T-cell (primary cell): Measurements from ENCODE around the gene CES5A. TPM values are rescaled to one million over a fixed set of nuclear protein-coding genes. Genes with fewer than 3 reads are reported as not detected.
"Not testable (repeated sequence)": the region's sequence is repeated elsewhere in the genome, so short reads cannot be mapped to it uniquely, and the experiment has no call there.

Source experiments
- ATAC-seq, 4 experiments: fragments of 200-7000 bp in 3 of 4; fragments of 150-1000 bp in 1 of 4; cut with Tn5 transposase; replicated peaks in 1 of 4; 1 replicate in 3 of 4; 2 replicates in 1 of 4; pipeline ENCODE4 v1.10.0; 2021; ENCODE audit warnings: moderate library complexity in 3 of 4, mild to moderate bottlenecking in 2 of 4, moderate number of reproducible peaks in 1 of 4
- CTCF ChIA-PET, 2 donors: fragments of 300-600 bp; sonication (Branson Sonifier 250); formaldehyde crosslinking; loops; one replicate each; lab custom pipeline; 2022; ENCODE audit warnings: antibody characterized with exemption in 2 of 2; lab: Charles Lee
- POLR2A ChIA-PET, 2 donors: fragments of 300-600 bp; sonication (Branson Sonifier 250); formaldehyde crosslinking; loops; one replicate each; lab custom pipeline; 2022; ENCODE audit warnings: antibody characterized with exemption in 2 of 2; lab: Charles Lee
- DNase-seq, 35 experiments: peaks; one replicate each; pipeline versions ENCODE4 v3.0.0 to v3.0.0-alpha.2; 2013 to 2023
- H3K27ac ChIP-seq: one replicate; pipeline ENCODE4 v1.5.1; 2013; ENCODE audit warnings: low read length
- H3K27me3 ChIP-seq, 2 experiments: replicated peaks in 1 of 2; 1 replicate in 1 of 2; 2 replicates in 1 of 2; pipeline versions ENCODE4 v1.6.1 to v1.7.0; 2013; ENCODE audit warnings: low read length in 1 of 2, mixed read lengths in 1 of 2; ENCODE audit not compliant: control insufficient read depth in 2 of 2, insufficient read depth in 2 of 2; ENCODE audit errors: extremely low read depth in 1 of 2
- H3K36me3 ChIP-seq, 2 donors: 1 replicate in 1 of 2; 2 replicates in 1 of 2; pipeline versions ENCODE4 v1.6.1 to v1.7.0; 2013; ENCODE audit warnings: low read length in 1 of 2; ENCODE audit not compliant: control insufficient read depth in 2 of 2, insufficient read depth in 1 of 2; ENCODE audit errors: extremely low read depth in 1 of 2
- H3K4me1 ChIP-seq, 2 experiments: 1 replicate in 1 of 2; 2 replicates in 1 of 2; pipeline versions ENCODE4 v1.6.1 to v1.7.0; 2013; ENCODE audit warnings: low read length in 2 of 2, mixed read lengths in 1 of 2; ENCODE audit not compliant: insufficient read depth in 2 of 2, control insufficient read depth in 1 of 2; ENCODE audit errors: extremely low read depth in 1 of 2
- H3K4me3 ChIP-seq, 2 donors: 1 replicate in 1 of 2; 2 replicates in 1 of 2; pipeline versions ENCODE4 v1.5.1 to v1.7.0; 2013; ENCODE audit warnings: mild to moderate bottlenecking in 2 of 2, low read length in 1 of 2, moderate library complexity in 1 of 2; ENCODE audit not compliant: control insufficient read depth in 1 of 2; ENCODE audit errors: extremely low read depth in 1 of 2
- H3K9me3 ChIP-seq: 2 replicates; pipeline ENCODE4 v1.7.0; 2013
- H3K27ac Mint-ChIP-seq, 2 donors: one replicate each; pipeline ENCODE4 v1.8.0; 2020 to 2021; ENCODE audit warnings: mild to moderate bottlenecking in 2 of 2, mixed read lengths in 2 of 2
- H3K27me3 Mint-ChIP-seq, 2 donors: one replicate each; pipeline ENCODE4 v1.8.0; 2021 to 2022; ENCODE audit warnings: mixed read lengths in 2 of 2
- H3K36me3 Mint-ChIP-seq: one replicate; pipeline ENCODE4 v1.8.0; 2021; ENCODE audit warnings: mixed read lengths
- H3K4me1 Mint-ChIP-seq, 3 donors: one replicate each; pipeline ENCODE4 v1.8.0; 2020 to 2022; ENCODE audit warnings: mixed read lengths in 3 of 3, mild to moderate bottlenecking in 1 of 3
- H3K4me3 Mint-ChIP-seq, 3 donors: one replicate each; pipeline ENCODE4 v1.8.0; 2020 to 2022; ENCODE audit warnings: mild to moderate bottlenecking in 3 of 3, mixed read lengths in 3 of 3, moderate library complexity in 3 of 3
- H3K9me3 Mint-ChIP-seq, 3 donors: one replicate each; pipeline ENCODE4 v1.8.0; 2020 to 2022; ENCODE audit warnings: mixed read lengths in 3 of 3
- WGBS: methylation state at CpG from one replicate; pipeline ENCODE4 v1.1.5; 2013; ENCODE audit warnings: missing lambda C conversion rate; ENCODE audit not compliant: insufficient coverage; 5-methylcytosine and 5-hydroxymethylcytosine counted together
- total RNA-seq, 35 experiments: library from RNA in 6 of 35; stranded (reverse) in 6 of 35; fragments of 120-200 nt in 1 of 35; gene quantifications; one replicate each; pipeline versions ENCODE4 v1.2.1 to v1.2.4 and lab custom pipeline; 2013 to 2026

CES5A gene
- total RNA-seq, 5 donors from 2014 or later (not counting 1 experiment from before 2014, with no cell fraction given), result not detected

DNA sequence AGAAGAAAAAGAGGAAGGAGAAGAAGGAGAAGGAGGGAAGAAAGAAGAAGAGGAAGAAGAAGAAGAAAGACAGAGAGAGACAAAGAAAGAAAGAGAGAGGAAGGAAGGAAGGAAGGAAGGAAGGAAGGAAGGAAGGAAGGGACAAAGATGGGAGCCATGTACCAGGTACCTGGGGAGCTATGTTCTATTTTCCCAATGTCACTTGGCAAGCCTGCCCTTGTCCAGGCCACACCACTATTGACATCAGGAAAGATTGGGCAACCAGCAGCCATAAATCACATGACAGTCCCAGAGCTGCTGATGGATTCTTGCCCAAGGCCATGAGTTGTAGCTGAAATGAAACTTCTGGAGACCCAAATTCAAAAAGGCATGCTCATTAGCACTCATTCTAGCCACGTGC, 39.6 kb downstream of the CES5A start:
- Mint-ChIP-seq H3K27ac (no peak overlapping the region), H3K27me3 (peaks cover 0 to 10% of the 10 kb centered on the region in 2 donors), H3K4me1 (peaks cover 0 to 3% (median 0%) of the 10 kb centered on the region in 3 donors), H3K36me3 (no peaks in the 10 kb centered on the region), H3K9me3 (no peaks in the 10 kb centered on the region), H3K4me3 (no peak overlapping the region)
- Histone ChIP-seq H3K9me3 (no peaks in the 10 kb centered on the region), H3K4me3 (no peak overlapping the region), H3K4me1 (no peaks in the 10 kb centered on the region), H3K27me3 (peaks cover 0 to 3% of the 10 kb centered on the region in 2 experiments), H3K36me3 (no peaks in the 10 kb centered on the region), H3K27ac (no peak overlapping the region)
- DNase-seq (no peak), ATAC-seq (no peak)
- CTCF ChIA-PET, result no interaction called here
- POLR2A ChIA-PET, result no interaction called here
- WGBS, result no CpG with 5 or more reads among the region's 1 CpG

DNA sequence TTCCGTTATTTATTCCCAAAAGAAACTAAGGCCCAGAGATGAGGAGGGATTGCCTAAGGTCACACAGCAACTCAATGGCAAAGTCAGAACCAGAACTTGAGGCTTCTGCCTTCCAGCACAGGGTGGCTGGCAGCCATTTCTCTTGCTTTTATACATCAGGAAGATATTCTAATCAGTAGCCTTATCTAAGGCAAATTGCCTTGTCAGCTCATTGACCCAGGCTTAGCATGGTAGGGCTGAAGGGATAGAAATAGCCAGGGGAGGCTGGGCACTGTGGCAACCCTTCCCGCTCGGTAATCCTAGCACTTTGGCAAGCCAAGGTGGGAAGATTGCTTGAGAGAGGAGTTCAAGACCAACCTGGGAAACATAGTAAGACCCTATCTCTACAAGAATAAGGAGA, 40.0 kb downstream of the CES5A start:
- H3K36me3 ChIP-seq, ATAC-seq, H3K27ac Mint-ChIP-seq, H3K27ac ChIP-seq, CTCF ChIA-PET, H3K27me3 Mint-ChIP-seq, H3K27me3 ChIP-seq, H3K36me3 Mint-ChIP-seq, H3K4me1 ChIP-seq, POLR2A ChIA-PET, H3K4me3 ChIP-seq, DNase-seq, H3K9me3 ChIP-seq, H3K4me3 Mint-ChIP-seq, H3K4me1 Mint-ChIP-seq, H3K9me3 Mint-ChIP-seq: not testable (repeated sequence)
- no CpG with 5 or more reads among the region's 3 CpGs for WGBS

DNA sequence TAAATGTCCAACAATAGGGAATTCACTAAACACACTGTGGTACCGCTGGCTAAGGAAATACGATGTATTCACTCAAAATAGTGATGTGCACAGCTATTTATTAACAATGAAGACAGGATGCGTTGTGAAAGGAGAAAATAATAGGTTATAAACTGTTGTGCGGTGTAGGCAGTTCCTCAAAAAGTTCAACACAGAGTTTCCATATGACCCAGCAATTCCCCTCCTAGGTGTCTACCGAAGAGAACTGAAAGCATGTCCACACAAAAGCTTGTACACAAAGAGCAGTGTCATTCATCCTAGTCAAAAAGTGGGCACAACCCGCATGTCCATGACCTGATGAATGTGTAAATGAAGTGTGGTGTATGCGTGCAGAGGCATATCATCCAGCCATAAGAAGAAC, 41.1 kb downstream of the CES5A start:
- no peak for DNase-seq
- 20% methylated on average over 1 of the region's 7 CpGs for WGBS
- no peaks in the 10 kb centered on the region for H3K36me3 ChIP-seq
- CTCF ChIA-PET, result interaction anchor here in 1 of 2 donors (0.6 kb wide), 1 partner anchor 1603 kb away, joined by 3 read pairs; no protein-coding TSS in a partner anchor
- no peak for ATAC-seq
- no peaks in the 10 kb centered on the region for H3K9me3 Mint-ChIP-seq
- H3K27me3 Mint-ChIP-seq, result peaks cover 0 to 9% of the 10 kb centered on the region in 2 donors
- H3K27ac Mint-ChIP-seq, result no peak overlapping the region
- no peak overlapping the region for H3K4me3 Mint-ChIP-seq
- H3K9me3 ChIP-seq, result no peaks in the 10 kb centered on the region
- H3K4me1 ChIP-seq, result no peaks in the 10 kb centered on the region
- H3K36me3 Mint-ChIP-seq, result no peaks in the 10 kb centered on the region
- POLR2A ChIA-PET, result no interaction called here
- no peaks in the 10 kb centered on the region for H3K27me3 ChIP-seq
- no peak overlapping the region for H3K27ac ChIP-seq
- H3K4me3 ChIP-seq, result no peak overlapping the region
- no peaks in the 10 kb centered on the region for H3K4me1 Mint-ChIP-seq

DNA sequence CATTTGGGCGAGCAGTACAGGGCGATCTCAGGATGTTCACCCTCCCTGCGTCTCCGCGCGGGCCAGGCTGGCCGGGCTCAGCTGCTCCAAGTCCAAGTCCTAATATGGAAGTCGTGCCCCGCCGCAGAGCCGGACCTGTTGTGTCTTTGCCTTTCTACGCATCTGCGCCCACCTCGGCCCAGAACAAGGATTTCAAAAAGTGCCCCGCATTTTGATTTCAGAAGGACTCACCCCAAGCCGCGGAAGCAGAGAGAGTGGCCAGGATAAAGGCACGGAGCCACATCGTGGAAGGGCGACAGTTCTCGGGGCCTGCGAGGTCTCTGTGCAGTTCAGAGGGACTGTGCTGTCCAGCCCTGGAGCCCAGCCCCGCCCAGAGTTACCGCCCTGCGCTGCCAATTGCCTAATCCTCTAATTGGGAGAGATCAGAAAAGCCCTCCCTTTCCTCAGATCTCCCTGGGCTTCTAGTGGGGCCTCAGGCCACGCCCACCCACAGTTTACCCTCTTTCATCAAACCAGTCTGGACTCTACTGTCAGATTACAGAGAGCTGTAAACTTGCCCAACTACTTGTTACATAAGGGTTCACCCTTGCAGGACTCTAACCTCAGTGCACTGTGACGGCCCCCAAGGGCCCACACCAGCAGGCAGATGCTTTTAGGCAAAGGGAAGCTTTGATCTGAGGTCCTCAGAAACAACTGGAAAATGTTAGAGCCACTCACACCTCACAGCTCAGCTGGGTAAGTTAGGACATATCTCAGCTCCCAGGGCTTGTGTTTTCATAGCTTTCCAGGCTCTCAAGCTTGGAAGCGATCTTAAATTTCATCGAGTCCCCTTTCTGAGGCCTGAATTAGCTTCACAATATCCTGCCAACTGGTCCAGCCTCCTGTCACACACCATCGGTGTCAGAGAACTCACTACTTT, 42.1 kb downstream of the CES5A start, which contains the start of gene CES1:
Gene CES1, minus strand, starts transcription at position 324 of the 919 bp plus-strand sequence. Its CDS starts 41 bp downstream, at position 283.
- H3K4me1 ChIP-seq, result no peaks in the 10 kb centered on the region
- H3K9me3 Mint-ChIP-seq, result no peaks in the 10 kb centered on the region
- ChIA-PET POLR2A (no interaction called here), CTCF (no interaction called here)
- DNase-seq (no peak), ATAC-seq (no peak)
- no peaks in the 10 kb centered on the region for H3K36me3 ChIP-seq
- no peak within 1 kb of the TSS for H3K4me3 ChIP-seq
- H3K27ac ChIP-seq, result no peak within 1 kb of the TSS
- WGBS, result 79% methylated on average over 28 of the region's 30 CpGs
- no peaks in the 10 kb centered on the region for H3K36me3 Mint-ChIP-seq
- no peak within 1 kb of the TSS for H3K4me3 Mint-ChIP-seq
- H3K9me3 ChIP-seq, result no peaks in the 10 kb centered on the region
- H3K27me3 Mint-ChIP-seq, result peaks cover 0 to 15% of the 10 kb centered on the region in 2 donors
- no peaks in the 10 kb centered on the region for H3K27me3 ChIP-seq
- H3K4me1 Mint-ChIP-seq, result no peaks in the 10 kb centered on the region
- H3K27ac Mint-ChIP-seq, result no peak within 1 kb of the TSS

DNA sequence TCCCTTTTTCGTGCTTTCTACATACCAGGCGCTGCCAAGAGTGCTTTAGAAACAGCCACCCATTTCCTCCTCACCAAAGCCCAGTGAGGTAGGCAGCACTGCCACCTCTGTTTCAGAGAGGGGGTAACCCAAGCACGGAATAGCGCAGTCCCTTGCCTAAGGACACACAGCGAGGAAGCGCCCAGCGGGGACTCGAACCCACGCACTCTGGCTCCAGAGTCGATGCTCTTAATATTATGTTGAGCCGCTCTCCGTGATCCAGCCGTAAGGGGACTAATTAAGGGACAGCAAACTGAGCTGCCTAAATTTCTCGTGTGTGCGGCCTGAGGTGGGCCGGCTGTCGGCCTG, 42.8 kb downstream of the CES5A start:
- ChIA-PET CTCF (no interaction called here), POLR2A (no interaction called here)
- 85% methylated on average over 16 of the region's 17 CpGs for WGBS

GRCh38 chr16:55830658-55831294, 44.4 kb downstream of the CES5A start:
- 83% methylated on average over 4 of the region's 6 CpGs for WGBS
- no peaks in the 10 kb centered on the region for H3K36me3 ChIP-seq

More for the DNA sequence above, 42.8 kb downstream of the CES5A start:
- Mint-ChIP-seq H3K4me1 (no peaks in the 10 kb centered on the region), H3K36me3 (no peaks in the 10 kb centered on the region), H3K27ac (no peak overlapping the region), H3K27me3 (peaks cover 0 to 15% of the 10 kb centered on the region in 2 donors), H3K4me3 (no peak overlapping the region), H3K9me3 (no peaks in the 10 kb centered on the region)
- no peak for ATAC-seq
- no peaks in the 10 kb centered on the region for H3K9me3 ChIP-seq
- H3K36me3 ChIP-seq, result no peaks in the 10 kb centered on the region
- H3K4me1 ChIP-seq, result no peaks in the 10 kb centered on the region
- H3K27ac ChIP-seq, result no peak overlapping the region
- no peaks in the 10 kb centered on the region for H3K27me3 ChIP-seq
- no peak for DNase-seq
- no peak overlapping the region for H3K4me3 ChIP-seq

More at GRCh38 chr16:55830658-55831294, 44.4 kb downstream of the CES5A start:
- DNase-seq, result no peak
- Mint-ChIP-seq H3K27ac (no peak overlapping the region), H3K27me3 (peaks cover 0 to 22% of the 10 kb centered on the region in 2 donors), H3K4me3 (no peak overlapping the region), H3K9me3 (no peaks in the 10 kb centered on the region), H3K4me1 (no peaks in the 10 kb centered on the region), H3K36me3 (no peaks in the 10 kb centered on the region)
- ATAC-seq, result no peak
- CTCF ChIA-PET, result interaction anchor here in 1 of 2 donors (0.7 kb wide), 1 partner anchor 1473 kb away, joined by 3 read pairs; no protein-coding TSS in a partner anchor
- no peak overlapping the region for H3K27ac ChIP-seq
- no peak overlapping the region for H3K4me3 ChIP-seq
- POLR2A ChIA-PET, result no interaction called here
- no peaks in the 10 kb centered on the region for H3K4me1 ChIP-seq
- no peaks in the 10 kb centered on the region for H3K27me3 ChIP-seq
- no peaks in the 10 kb centered on the region for H3K9me3 ChIP-seq
